Lung (tissue), 12 donors: ENCODE measurements around the gene FLRT1. TPM values are rescaled to one million over a fixed set of nuclear protein-coding genes. Genes with fewer than 3 reads are reported as not detected.

ENCODE experiments used
- ATAC-seq: fragments of 200-7000 bp; cut with Tn5 transposase; one replicate; pipeline ENCODE4 v1.9.1; 2020; ENCODE audit warnings: moderate number of reproducible peaks; ENCODE audit not compliant: insufficient read depth, low FRiP score
- DNase-seq, 3 donors: peaks; one replicate each; pipeline ENCODE4 v3.0.0-alpha.2; 2013 to 2017
- H3K27ac ChIP-seq, 2 donors: one replicate each; pipeline ENCODE4 v1.5.1; 2013; ENCODE audit warnings: mild to moderate bottlenecking in 2 of 2, moderate library complexity in 2 of 2, control low read depth in 1 of 2, inconsistent platforms in 1 of 2, low read depth in 1 of 2, low read length in 1 of 2
- H3K27me3 ChIP-seq, 3 donors: one replicate each; pipeline ENCODE4 v1.5.1; 2013; ENCODE audit warnings: low read length in 2 of 3; ENCODE audit not compliant: control insufficient read depth in 3 of 3, insufficient read depth in 3 of 3
- H3K36me3 ChIP-seq, 4 donors: one replicate each; pipeline ENCODE4 v1.5.1; 2013; ENCODE audit warnings: low read length in 4 of 4, mild to moderate bottlenecking in 1 of 4, moderate library complexity in 1 of 4; ENCODE audit not compliant: control insufficient read depth in 4 of 4, insufficient read depth in 4 of 4
- H3K4me1 ChIP-seq, 5 donors: one replicate each; pipeline ENCODE4 v1.5.1; 2013; ENCODE audit warnings: low read length in 5 of 5, mild to moderate bottlenecking in 2 of 5, moderate library complexity in 1 of 5; ENCODE audit not compliant: control insufficient read depth in 5 of 5, insufficient read depth in 5 of 5
- H3K4me3 ChIP-seq: one replicate; pipeline ENCODE4 v1.5.1; 2013; ENCODE audit warnings: mild to moderate bottlenecking, control low read depth, moderate library complexity
- H3K9ac ChIP-seq, 2 donors: one replicate each; pipeline ENCODE4 v1.5.1; 2013; ENCODE audit warnings: low read length in 2 of 2, control low read depth in 1 of 2; ENCODE audit not compliant: insufficient read depth in 1 of 2
- H3K9me3 ChIP-seq, 4 donors: one replicate each; pipeline ENCODE4 v1.5.1; 2013; ENCODE audit warnings: low read length in 3 of 4, mild to moderate bottlenecking in 1 of 4, moderate library complexity in 1 of 4; ENCODE audit not compliant: control insufficient read depth in 4 of 4, insufficient read depth in 3 of 4
- WGBS, 2 donors: extraction: QIAGEN DNeasy Blood & Tissue Kit; methylation state at CpG; one replicate each; pipeline ENCODE4 v1.1.7; 2013; 5-methylcytosine and 5-hydroxymethylcytosine counted together
- polyA plus RNA-seq, 2 donors: library from polyadenylated mRNA; stranded (reverse); fragments of 200-250 nt; gene quantifications; one replicate each; pipeline ENCODE4 v1.2.1, GENCODE V29; 2013
- total RNA-seq, 2 donors: library from RNA; depleted of rRNA in 1 of 2; stranded (reverse); fragments of >200 nt in 1 of 2; gene quantifications; one replicate each; pipeline ENCODE4 v1.2.1, GENCODE V29; 2014 to 2021
- TF ChIP-seq, protein P1 (sequence below): IDR thresholded peaks from 2 replicates; pipeline ENCODE4 v1.5.1; 2012; ENCODE audit warnings: mild to moderate bottlenecking; ENCODE audit errors: control extremely low read depth, extremely low read depth
- donor health status: control.
- donor health status: control.
- donor health status: Bipolar disorder and iron deficiency.
- donor health status: healthy.
- donor health status: DM: yes; HTN: yes; CAD: no.

Gene FLRT1
- total and polyA plus RNA-seq, 4 donors: 0.02 to 0.34 (median 0.12) TPM

- no peaks in the 10 kb centered on the region for H3K36me3 ChIP-seq
- no peak overlapping the region for H3K27ac ChIP-seq
- TF ChIP-seq, protein P1, sequence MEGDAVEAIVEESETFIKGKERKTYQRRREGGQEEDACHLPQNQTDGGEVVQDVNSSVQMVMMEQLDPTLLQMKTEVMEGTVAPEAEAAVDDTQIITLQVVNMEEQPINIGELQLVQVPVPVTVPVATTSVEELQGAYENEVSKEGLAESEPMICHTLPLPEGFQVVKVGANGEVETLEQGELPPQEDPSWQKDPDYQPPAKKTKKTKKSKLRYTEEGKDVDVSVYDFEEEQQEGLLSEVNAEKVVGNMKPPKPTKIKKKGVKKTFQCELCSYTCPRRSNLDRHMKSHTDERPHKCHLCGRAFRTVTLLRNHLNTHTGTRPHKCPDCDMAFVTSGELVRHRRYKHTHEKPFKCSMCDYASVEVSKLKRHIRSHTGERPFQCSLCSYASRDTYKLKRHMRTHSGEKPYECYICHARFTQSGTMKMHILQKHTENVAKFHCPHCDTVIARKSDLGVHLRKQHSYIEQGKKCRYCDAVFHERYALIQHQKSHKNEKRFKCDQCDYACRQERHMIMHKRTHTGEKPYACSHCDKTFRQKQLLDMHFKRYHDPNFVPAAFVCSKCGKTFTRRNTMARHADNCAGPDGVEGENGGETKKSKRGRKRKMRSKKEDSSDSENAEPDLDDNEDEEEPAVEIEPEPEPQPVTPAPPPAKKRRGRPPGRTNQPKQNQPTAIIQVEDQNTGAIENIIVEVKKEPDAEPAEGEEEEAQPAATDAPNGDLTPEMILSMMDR: no peak
- WGBS, 2 donors: 93 to 94% methylated on average over 16 of the region's 16 CpGs
- H3K4me3 ChIP-seq: no peak overlapping the region
- no peak overlapping the region for H3K9ac ChIP-seq
- no peaks in the 10 kb centered on the region for H3K27me3 ChIP-seq
- DNase-seq (no peak), ATAC-seq (no peak)
- H3K9me3 ChIP-seq: no peaks in the 10 kb centered on the region
- H3K4me1 ChIP-seq: peaks cover 0 to 8% (median 0%) of the 10 kb centered on the region in 5 donors
Measured at GRCh38 chr11:64013141-64013896, 22.4 kb upstream of the FLRT1 start.

- H3K27ac ChIP-seq: no peak overlapping the region
- H3K4me3 ChIP-seq: no peak overlapping the region
- 92 to 95% methylated on average over 11 of the region's 11 CpGs for WGBS, 2 donors
- H3K4me1 ChIP-seq: peaks cover 0 to 15% (median 0%) of the 10 kb centered on the region in 5 donors
- TF ChIP-seq, protein P1: no peak
- H3K36me3 ChIP-seq: no peaks in the 10 kb centered on the region
- no peaks in the 10 kb centered on the region for H3K9me3 ChIP-seq
- H3K9ac ChIP-seq: no peak overlapping the region
- H3K27me3 ChIP-seq: no peaks in the 10 kb centered on the region
- ATAC-seq (no peak), DNase-seq (no peak)
Measured at GRCh38 chr11:64014356-64014755, 21.4 kb upstream of the FLRT1 start.

GRCh38 chr11:64015510-64015909, 20.2 kb upstream of the FLRT1 start:
- Histone ChIP-seq H3K27me3 (no peaks in the 10 kb centered on the region), H3K4me3 (no peak overlapping the region), H3K36me3 (no peaks in the 10 kb centered on the region), H3K9me3 (no peaks in the 10 kb centered on the region), H3K4me1 (peaks cover 0 to 15% (median 0%) of the 10 kb centered on the region in 5 donors), H3K27ac (no peak overlapping the region), H3K9ac (no peak overlapping the region)
- TF ChIP-seq, protein P1: no peak
- no peak for ATAC-seq
- WGBS, 2 donors: 90 to 94% methylated on average over 20 of the region's 20 CpGs
- DNase-seq: no peak
